ENCODE data around the gene CBLC. TPM values are rescaled to one million over a fixed set of nuclear protein-coding genes. Genes with fewer than 3 reads are reported as not detected.

CBLC gene
- polyA plus RNA-seq, 1 donor (not counting 4 experiments of a cell fraction or from before 2014, with no cell fraction given): 27.8 TPM

DNA sequence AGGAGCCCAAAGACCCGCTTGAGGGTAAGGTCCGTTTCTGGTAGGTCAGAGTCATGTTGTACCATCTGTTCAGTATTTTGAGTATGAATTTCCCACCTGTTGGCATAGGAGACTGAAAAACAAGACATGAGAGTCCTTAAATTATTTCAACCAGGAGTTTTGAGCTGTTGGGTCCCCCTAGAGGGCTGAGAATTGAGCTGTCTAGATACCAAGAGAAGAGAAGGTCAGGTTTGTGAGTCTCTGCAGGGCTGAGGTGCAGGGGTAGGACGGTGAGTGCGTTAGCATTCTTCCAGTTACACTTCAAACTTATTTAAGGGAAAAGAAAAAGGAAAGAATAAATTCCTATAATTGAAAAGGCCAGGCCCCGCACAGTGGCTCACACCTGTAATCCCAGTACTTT lies 5.0 kb downstream of the CBLC start:
- FAIRE-seq (no peak), DNase-seq (ENCODE audit: low read depth, low spot score) (no peak)
- Histone ChIP-seq H3K9ac (ENCODE audit: control insufficient read depth, extremely low read depth, insufficient read depth, low read length) (no peak overlapping the region), H3K36me3 (ENCODE audit: control insufficient read depth in 2 of 2, extremely low read depth in 1 of 2, insufficient read depth in 2 of 2, low read length in 2 of 2) (peaks cover 13 to 37% of the 10 kb centered on the region in 2 experiments), H3K9me3 (ENCODE audit: control insufficient read depth, low read depth, low read length) (no peaks in the 10 kb centered on the region), H3K4me3 (ENCODE audit: control insufficient read depth in 2 of 3, extremely low read depth in 1 of 3, insufficient read depth in 2 of 3, low read depth in 1 of 3, low read length in 3 of 3) (no peak overlapping the region), H3K27me3 (ENCODE audit: control insufficient read depth, extremely low read depth, insufficient read depth, low read length) (no peaks in the 10 kb centered on the region), H3K4me2 (ENCODE audit: control insufficient read depth, extremely low read depth, insufficient read depth, low read depth, low read length) (no peak overlapping the region), H3K4me1 (ENCODE audit: control insufficient read depth, extremely low read depth, insufficient read depth, low read length) (peaks cover 22% of the 10 kb centered on the region), H3K9me1 (ENCODE audit: control insufficient read depth, extremely low read depth, insufficient read depth, low read length) (peaks cover 4% of the 10 kb centered on the region), H4K20me1 (ENCODE audit: control insufficient read depth, extremely low read depth, insufficient read depth, low read length) (peaks cover 5% of the 10 kb centered on the region), H3K79me2 (ENCODE audit: control insufficient read depth, insufficient read depth, low read length) (peaks cover 35% of the 10 kb centered on the region), H3K27ac (ENCODE audit: control insufficient read depth, insufficient read depth, low read length) (no peak overlapping the region), H2AFZ (ENCODE audit: control insufficient read depth, low read length) (no peak overlapping the region)
- dilution Hi-C loops (cut with MboI; ENCODE audit: extremely low pct_ligation_motif_present, low sequenced_read_pairs): no loop called here
- TF ChIP-seq EZH2 (IDR thresholded peaks at IDR 0.05; ENCODE audit: low read length): no peak
- TF ChIP-seq, protein P1, sequence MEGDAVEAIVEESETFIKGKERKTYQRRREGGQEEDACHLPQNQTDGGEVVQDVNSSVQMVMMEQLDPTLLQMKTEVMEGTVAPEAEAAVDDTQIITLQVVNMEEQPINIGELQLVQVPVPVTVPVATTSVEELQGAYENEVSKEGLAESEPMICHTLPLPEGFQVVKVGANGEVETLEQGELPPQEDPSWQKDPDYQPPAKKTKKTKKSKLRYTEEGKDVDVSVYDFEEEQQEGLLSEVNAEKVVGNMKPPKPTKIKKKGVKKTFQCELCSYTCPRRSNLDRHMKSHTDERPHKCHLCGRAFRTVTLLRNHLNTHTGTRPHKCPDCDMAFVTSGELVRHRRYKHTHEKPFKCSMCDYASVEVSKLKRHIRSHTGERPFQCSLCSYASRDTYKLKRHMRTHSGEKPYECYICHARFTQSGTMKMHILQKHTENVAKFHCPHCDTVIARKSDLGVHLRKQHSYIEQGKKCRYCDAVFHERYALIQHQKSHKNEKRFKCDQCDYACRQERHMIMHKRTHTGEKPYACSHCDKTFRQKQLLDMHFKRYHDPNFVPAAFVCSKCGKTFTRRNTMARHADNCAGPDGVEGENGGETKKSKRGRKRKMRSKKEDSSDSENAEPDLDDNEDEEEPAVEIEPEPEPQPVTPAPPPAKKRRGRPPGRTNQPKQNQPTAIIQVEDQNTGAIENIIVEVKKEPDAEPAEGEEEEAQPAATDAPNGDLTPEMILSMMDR (optimal IDR thresholded peaks at IDR 0.05 in 1 of 3, IDR thresholded peaks at IDR 0.05 in 1 of 3, conservative IDR thresholded peaks at IDR 0.05 in 1 of 3; ENCODE audit: extremely low read depth in 1 of 3, insufficient read depth in 2 of 3, low read length in 3 of 3): no peak

DNA sequence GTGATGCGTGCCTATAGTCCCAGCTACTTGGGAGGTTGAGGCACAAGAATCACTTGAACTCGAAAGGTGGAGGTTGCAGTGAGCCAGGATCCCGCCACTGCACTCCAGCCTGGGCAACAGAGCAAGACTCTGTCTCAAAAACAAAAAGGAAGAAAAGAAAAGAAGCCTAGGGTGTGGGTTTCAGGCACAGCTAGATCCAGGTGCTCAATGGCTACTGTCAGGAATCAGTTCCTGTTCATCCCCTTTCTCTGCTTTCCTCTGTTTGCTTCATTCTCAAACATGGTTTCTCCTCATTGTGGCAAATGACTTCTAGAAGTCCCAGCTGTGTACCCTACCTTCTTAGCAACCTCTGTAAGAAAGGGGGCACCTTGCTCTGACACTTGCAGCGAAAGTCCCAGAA lies 5.9 kb downstream of the CBLC start:
- H3K27ac ChIP-seq (ENCODE audit: control insufficient read depth, insufficient read depth, low read length): no peak overlapping the region
- no peak overlapping the region for H3K4me3 ChIP-seq (ENCODE audit: control insufficient read depth in 2 of 3, extremely low read depth in 1 of 3, insufficient read depth in 2 of 3, low read depth in 1 of 3, low read length in 3 of 3)
- no peak overlapping the region for H3K9ac ChIP-seq (ENCODE audit: control insufficient read depth, extremely low read depth, insufficient read depth, low read length)
- peaks cover 15 to 38% of the 10 kb centered on the region in 2 experiments for H3K36me3 ChIP-seq (ENCODE audit: control insufficient read depth in 2 of 2, extremely low read depth in 1 of 2, insufficient read depth in 2 of 2, low read length in 2 of 2)
- no peaks in the 10 kb centered on the region for H3K27me3 ChIP-seq (ENCODE audit: control insufficient read depth, extremely low read depth, insufficient read depth, low read length)
- H3K4me2 ChIP-seq (ENCODE audit: control insufficient read depth, extremely low read depth, insufficient read depth, low read depth, low read length): no peak overlapping the region
- TF ChIP-seq, protein P1 (optimal IDR thresholded peaks at IDR 0.05 in 1 of 3, IDR thresholded peaks at IDR 0.05 in 1 of 3, conservative IDR thresholded peaks at IDR 0.05 in 1 of 3; ENCODE audit: extremely low read depth in 1 of 3, insufficient read depth in 2 of 3, low read length in 3 of 3): no peak
- TF ChIP-seq EZH2 (IDR thresholded peaks at IDR 0.05; ENCODE audit: low read length): no peak
- peaks cover 4% of the 10 kb centered on the region for H3K9me1 ChIP-seq (ENCODE audit: control insufficient read depth, extremely low read depth, insufficient read depth, low read length)
- dilution Hi-C loops (cut with MboI; ENCODE audit: extremely low pct_ligation_motif_present, low sequenced_read_pairs): no loop called here
- H3K79me2 ChIP-seq (ENCODE audit: control insufficient read depth, insufficient read depth, low read length): peaks cover 31% of the 10 kb centered on the region
- H2AFZ ChIP-seq (ENCODE audit: control insufficient read depth, low read length): no peak overlapping the region
- H3K9me3 ChIP-seq (ENCODE audit: control insufficient read depth, low read depth, low read length): no peaks in the 10 kb centered on the region
- H3K4me1 ChIP-seq (ENCODE audit: control insufficient read depth, extremely low read depth, insufficient read depth, low read length): peaks cover 22% of the 10 kb centered on the region
- peaks cover 5% of the 10 kb centered on the region for H4K20me1 ChIP-seq (ENCODE audit: control insufficient read depth, extremely low read depth, insufficient read depth, low read length)
- FAIRE-seq (no peak), DNase-seq (ENCODE audit: low read depth, low spot score) (no peak)

Measured in keratinocyte (primary cell).